Spleen (tissue), 7 donors: ENCODE data around the gene VTI1A.

Experiments used
- POLR2A ChIP-seq, 3 donors: fragments of 450-650 bp; IDR thresholded peaks; one replicate each; pipeline ENCODE4 v1.5.1; 2017; ENCODE audit warnings: antibody characterized with exemption in 3 of 3, mild to moderate bottlenecking in 1 of 3
- TF ChIP-seq, protein P1 (sequence below), 11 experiments: fragments of 200-600 bp in 7 of 11; fragments of 450-650 bp in 4 of 11; sonication (generic) in 4 of 11; IDR thresholded peaks in 8 of 11; conservative IDR thresholded peaks in 3 of 11; 1 replicate in 7 of 11; 2 replicates in 4 of 11; pipeline versions ENCODE4 v1.4.0 to v1.8.0; 2016 to 2021; ENCODE audit warnings: antibody characterized with exemption in 11 of 11, inconsistent platforms in 4 of 11, mild to moderate bottlenecking in 1 of 11
- donor health status: DM: no; HTN: no; CAD: no; lungs with moderate emphysema.
- donor health status: DM: no; HTN: no; CAD: no.
- donor health status: DM: no; HTN: no; CAD: no.

- TF ChIP-seq POLR2A (IDR thresholded peaks at IDR 0.05) = no peak
- TF ChIP-seq, protein P1, sequence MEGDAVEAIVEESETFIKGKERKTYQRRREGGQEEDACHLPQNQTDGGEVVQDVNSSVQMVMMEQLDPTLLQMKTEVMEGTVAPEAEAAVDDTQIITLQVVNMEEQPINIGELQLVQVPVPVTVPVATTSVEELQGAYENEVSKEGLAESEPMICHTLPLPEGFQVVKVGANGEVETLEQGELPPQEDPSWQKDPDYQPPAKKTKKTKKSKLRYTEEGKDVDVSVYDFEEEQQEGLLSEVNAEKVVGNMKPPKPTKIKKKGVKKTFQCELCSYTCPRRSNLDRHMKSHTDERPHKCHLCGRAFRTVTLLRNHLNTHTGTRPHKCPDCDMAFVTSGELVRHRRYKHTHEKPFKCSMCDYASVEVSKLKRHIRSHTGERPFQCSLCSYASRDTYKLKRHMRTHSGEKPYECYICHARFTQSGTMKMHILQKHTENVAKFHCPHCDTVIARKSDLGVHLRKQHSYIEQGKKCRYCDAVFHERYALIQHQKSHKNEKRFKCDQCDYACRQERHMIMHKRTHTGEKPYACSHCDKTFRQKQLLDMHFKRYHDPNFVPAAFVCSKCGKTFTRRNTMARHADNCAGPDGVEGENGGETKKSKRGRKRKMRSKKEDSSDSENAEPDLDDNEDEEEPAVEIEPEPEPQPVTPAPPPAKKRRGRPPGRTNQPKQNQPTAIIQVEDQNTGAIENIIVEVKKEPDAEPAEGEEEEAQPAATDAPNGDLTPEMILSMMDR (IDR thresholded peaks at IDR 0.05 in 8 of 11, conservative IDR thresholded peaks at IDR 0.05 in 3 of 11) = no peak
These were observed 70.4 kb downstream of the VTI1A start for GRCh38 chr10:112517451-112517862.
